K562 (cell line): ENCODE measurements around the gene ZNF652. TPM values are rescaled to one million over a fixed set of nuclear protein-coding genes. Genes with fewer than 3 reads are reported as not detected.

Experiments
- ATAC-seq: fragments of 200-7000 bp; cut with Tn5 transposase; 3 replicates; pipeline ENCODE4 v1.9.1; 2020; ENCODE audit warnings: moderate library complexity
- BruUV-seq: library from RNA; stranded (reverse); fragments of 400-500 nt; replicated peaks from 2 replicates; lab custom pipeline; 2021; lab: Mats Ljungman, UMichigan
- CTCF ChIA-PET: fragments of 300-600 bp; formaldehyde crosslinking; extraction: SDS; loops from one replicate; lab custom pipeline; 2021; ENCODE audit warnings: low intra/inter-chr PET ratio; lab: Yijun Ruan, JAX
- POLR2A ChIA-PET: fragments of 300-600, 350-650 bp; sonication (Branson Sonifier 250); formaldehyde crosslinking; extraction: SDS; loops from one replicate; lab custom pipeline; 2021; ENCODE audit warnings: antibody characterized with exemption, inconsistent platforms; lab: Yijun Ruan, JAX
- DNase-seq, 4 experiments: peaks; one replicate each; pipeline versions ENCODE4 v3.0.0 to v3.0.0-alpha.2; 2011 to 2018; ENCODE audit warnings: low spot score in 3 of 4, mixed read lengths in 3 of 4; ENCODE audit errors: extremely low read depth in 1 of 4
- FAIRE-seq: peaks from 2 replicates; lab custom pipeline; 2011; peaks lifted over from hg19 to GRCh38; lab: Jason Lieb, UNC
- H2AFZ ChIP-seq: 2 replicates; pipeline ENCODE4 v1.6.0; 2011; ENCODE audit warnings: low read depth, low read length, control low read depth, inconsistent platforms
- H3K27ac ChIP-seq: fragments of 200-600 bp; 3 replicates; pipeline ENCODE4 v1.8.0; 2011; ENCODE audit warnings: low read depth, mild to moderate bottlenecking, control low read depth, inconsistent platforms, low read length, moderate library complexity, mixed read lengths; ENCODE audit errors: extremely low read depth
- H3K27me3 ChIP-seq, 2 experiments: fragments of 300-600 bp in 1 of 2; 2 replicates in 1 of 2; 3 replicates in 1 of 2; pipeline versions ENCODE4 v1.6.0 to v1.8.0; 2011; ENCODE audit warnings: inconsistent platforms in 2 of 2, low read length in 2 of 2, mild to moderate bottlenecking in 1 of 2, mixed read lengths in 1 of 2, moderate library complexity in 1 of 2; ENCODE audit not compliant: control insufficient read depth in 2 of 2, insufficient read depth in 2 of 2
- H3K36me3 ChIP-seq: fragments of 300-600 bp; 3 replicates; pipeline ENCODE4 v1.8.0; 2011; ENCODE audit warnings: mild to moderate bottlenecking, low read length, inconsistent platforms; ENCODE audit not compliant: control insufficient read depth, insufficient read depth
- H3K4me1 ChIP-seq, 2 experiments: fragments of 200-600 bp in 1 of 2; replicated peaks in 1 of 2; 2 replicates in 1 of 2; 3 replicates in 1 of 2; pipeline versions ENCODE4 v1.5.1 to v1.8.0; 2011; ENCODE audit warnings: inconsistent platforms in 2 of 2, low read length in 2 of 2, mild to moderate bottlenecking in 1 of 2, mixed read lengths in 1 of 2, moderate library complexity in 1 of 2; ENCODE audit not compliant: control insufficient read depth in 2 of 2, insufficient read depth in 2 of 2
- H3K4me2 ChIP-seq: 2 replicates; pipeline ENCODE4 v1.6.1; 2011; ENCODE audit warnings: low read length, control low read depth, inconsistent platforms, mixed read lengths; ENCODE audit not compliant: insufficient read depth
- H3K4me3 ChIP-seq: fragments of 200-600 bp; sonication (generic), shearing (Covaris generic); 2 replicates; pipeline ENCODE4 v1.5.1; 2016; ENCODE audit warnings: control low read depth, inconsistent platforms
- H3K79me2 ChIP-seq: fragments of 200-600 bp; 3 replicates; pipeline ENCODE4 v1.8.0; 2011; ENCODE audit warnings: low read length, inconsistent platforms; ENCODE audit not compliant: control insufficient read depth, insufficient read depth
- H3K9ac ChIP-seq, 2 experiments: 2 replicates each; pipeline versions ENCODE4 v1.6.0 to v1.6.1; 2011; ENCODE audit warnings: low read depth in 2 of 2, low read length in 2 of 2, control low read depth in 1 of 2, inconsistent platforms in 1 of 2, mild to moderate bottlenecking in 1 of 2, mixed read lengths in 1 of 2; ENCODE audit not compliant: insufficient read depth in 1 of 2
- H3K9me1 ChIP-seq: one replicate; pipeline ENCODE4 v1.6.0; 2011; ENCODE audit warnings: inconsistent platforms, mild to moderate bottlenecking, low read length, moderate library complexity; ENCODE audit not compliant: control insufficient read depth, insufficient read depth
- H3K9me3 ChIP-seq: replicated peaks from 2 replicates; pipeline ENCODE4 v1.5.1; 2011; ENCODE audit warnings: low read depth, low read length, inconsistent platforms; ENCODE audit not compliant: control insufficient read depth, insufficient read depth
- H4K20me1 ChIP-seq: replicated peaks from 2 replicates; pipeline ENCODE4 v1.6.1; 2011; ENCODE audit warnings: low read length, inconsistent platforms, mixed read lengths; ENCODE audit not compliant: control insufficient read depth, insufficient read depth
- BCOR ChIP-seq: fragments of 450-650 bp; IDR thresholded peaks from 2 replicates; pipeline ENCODE4 v1.6.1; 2016
- BRCA1 ChIP-seq, 2 experiments: fragments of 450-650 bp in 1 of 2; sonication (generic) in 1 of 2; formaldehyde crosslinking in 1 of 2; IDR thresholded peaks; 2 replicates each; pipeline versions ENCODE4 v1.5.0 to v1.6.1; 2017 to 2020; ENCODE audit warnings: mild to moderate bottlenecking in 1 of 2, missing genetic modification reagents in 1 of 2
- CBX5 ChIP-seq: IDR thresholded peaks from 2 replicates; pipeline ENCODE4 v1.6.1; 2014; ENCODE audit warnings: low read depth, borderline replicate concordance
- CHD1 ChIP-seq: fragments of 200-600 bp; sonication (generic); IDR thresholded peaks from one replicate; pipeline ENCODE4 v1.6.1; 2012; ENCODE audit warnings: mild to moderate bottlenecking, moderate library complexity, low read length, inconsistent platforms
- EP300 ChIP-seq: IDR thresholded peaks from 2 replicates; pipeline ENCODE4 v1.6.1; 2012; ENCODE audit warnings: low read length, improper control_type of control experiment
- HDAC3 ChIP-seq: fragments of 450-650 bp; IDR thresholded peaks from 2 replicates; pipeline ENCODE4 v1.6.1; 2018; ENCODE audit warnings: borderline replicate concordance, mild to moderate bottlenecking, moderate library complexity; ENCODE audit not compliant: partially characterized antibody
- MCM5 ChIP-seq: fragments of 450-650 bp; IDR thresholded peaks from 2 replicates; pipeline ENCODE4 v1.6.1; 2016; ENCODE audit warnings: low read depth
- PHF21A ChIP-seq: fragments of 450-650 bp; IDR thresholded peaks from 2 replicates; pipeline ENCODE4 v1.6.1; 2017; ENCODE audit warnings: low read depth, borderline replicate concordance
- SIRT6 ChIP-seq: IDR thresholded peaks from one replicate; pipeline ENCODE4 v1.6.1; 2012; ENCODE audit warnings: low read depth, mild to moderate bottlenecking, control low read depth, inconsistent platforms, low read length, moderate library complexity
- SOX6 ChIP-seq: fragments of 450-650 bp; IDR thresholded peaks from 2 replicates; pipeline ENCODE4 v1.6.1; 2014; ENCODE audit warnings: mild to moderate bottlenecking
- ZNF584 ChIP-seq: fragments of 200-800 bp; sonication (Bioruptor generic); IDR thresholded peaks from 2 replicates; pipeline ENCODE4 v1.6.1; 2016; ENCODE audit warnings: low read depth, mild to moderate bottlenecking, missing genetic modification characterization, missing compliant biosample characterization
- WGBS: fragments of 100-300 bp; shearing (Covaris generic); methylation state at CpG from one replicate; pipeline ENCODE4 v1.1.6; 2016; ENCODE audit warnings: low coverage, mixed read lengths; ENCODE audit not compliant: insufficient coverage; ENCODE audit errors: missing lambda C conversion rate; 5-methylcytosine and 5-hydroxymethylcytosine counted together
- in situ Hi-C: fragments of 300-500 bp; cut with MboI; formaldehyde crosslinking; loops from 4 replicates; pipeline ENCODE4 v1.15.0; 2018; ENCODE audit warnings: inconsistent platforms, mixed read lengths
- intact Hi-C: fragments of 100-400 bp; cut with micrococcal nuclease; formaldehyde crosslinking; loops from 2 replicates; pipeline ENCODE4 v1.14.2; 2022
- polyA plus RNA-seq, 8 experiments: library from polyadenylated mRNA; depleted of rRNA in 4 of 8; stranded (reverse) in 5 of 8; unstranded in 3 of 8; fragments of >200 nt; fragmentation: Nextera tagmentation in 2 of 8; fragmentation: Illumina TruSeq in 1 of 8; extraction: Ambion mirVana in 2 of 8; extraction: Trizol in 1 of 8; gene quantifications; 2 replicates each; pipeline versions ENCODE4 v1.2.1 to v1.2.3, GENCODE V29; 2011 to 2014; ENCODE audit warnings: inconsistent platforms in 1 of 8, missing spikeins in 1 of 8
- total RNA-seq, 7 experiments: library from RNA; depleted of rRNA in 6 of 7; stranded (reverse); fragments of >200 nt in 6 of 7; fragmentation: Illumina TruSeq in 2 of 7; extraction: Trizol in 2 of 7; gene quantifications; 2 replicates each; pipeline versions ENCODE4 v1.2.1 to v1.2.3, GENCODE V29; 2011 to 2021; ENCODE audit warnings: low replicate concordance in 1 of 7
- TF ChIP-seq, protein P1 (sequence below): sonication (generic); formaldehyde crosslinking; IDR thresholded peaks from 2 replicates; pipeline ENCODE4 v1.8.0; 2022; ENCODE audit warnings: mild to moderate bottlenecking, low read depth, missing genetic modification reagents

ZNF652 gene
- total and polyA plus RNA-seq, 9 of the 15 experiments (the other 6 are each of a cell fraction or from before 2014, with no cell fraction given), result 5.1 to 15.5 (median 7.8) TPM

- in situ Hi-C loops, result no loop called here
- Histone ChIP-seq H3K27me3 (no peaks in the 10 kb centered on the region), H3K4me2 (no peak overlapping the region), H4K20me1 (no peaks in the 10 kb centered on the region), H3K79me2 (peaks cover 14% of the 10 kb centered on the region), H3K9me3 (no peaks in the 10 kb centered on the region), H3K4me3 (no peak overlapping the region), H3K9me1 (peaks cover 3% of the 10 kb centered on the region), H3K4me1 (peaks cover 12 to 29% of the 10 kb centered on the region in 2 experiments), H3K36me3 (no peaks in the 10 kb centered on the region), H3K9ac (no peak overlapping the region), H2AFZ (no peak overlapping the region), H3K27ac (no peak overlapping the region)
- CTCF ChIA-PET, result no interaction called here
- intact Hi-C loops, result no loop called here
- BruUV-seq, result no TSS peak
- no peak for DNase-seq
- 61% methylated on average over 4 of the region's 5 CpGs for whole genome bisulfite sequencing
- POLR2A ChIA-PET, result interaction anchor here (1.1 to 3.1 kb wide), 6 partner anchors 10 to 27 kb away, joined by 3 to 12 read pairs (median 6); no protein-coding TSS in a partner anchor
- no peak; the same call in 2 of the 3 replicates for ATAC-seq
- no peak for FAIRE-seq
- no peak for TF ChIP-seq BRCA1 (IDR thresholded peaks at IDR 0.05)
- no peak for TF ChIP-seq BRCA1 (CRISPR knock-in tag; IDR thresholded peaks at IDR 0.05)
- TF ChIP-seq CBX5, result no peak
- TF ChIP-seq CHD1, result no peak
- no peak for TF ChIP-seq PHF21A
- TF ChIP-seq, protein P1, sequence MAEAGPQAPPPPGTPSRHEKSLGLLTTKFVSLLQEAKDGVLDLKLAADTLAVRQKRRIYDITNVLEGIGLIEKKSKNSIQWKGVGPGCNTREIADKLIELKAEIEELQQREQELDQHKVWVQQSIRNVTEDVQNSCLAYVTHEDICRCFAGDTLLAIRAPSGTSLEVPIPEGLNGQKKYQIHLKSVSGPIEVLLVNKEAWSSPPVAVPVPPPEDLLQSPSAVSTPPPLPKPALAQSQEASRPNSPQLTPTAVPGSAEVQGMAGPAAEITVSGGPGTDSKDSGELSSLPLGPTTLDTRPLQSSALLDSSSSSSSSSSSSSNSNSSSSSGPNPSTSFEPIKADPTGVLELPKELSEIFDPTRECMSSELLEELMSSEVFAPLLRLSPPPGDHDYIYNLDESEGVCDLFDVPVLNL (CRISPR knock-in tag), result no peak
- TF ChIP-seq ZNF584 (CRISPR knock-in tag), result no peak
- no peak for TF ChIP-seq MCM5
- no peak for TF ChIP-seq SIRT6
- TF ChIP-seq BCOR, result no peak
- no peak for TF ChIP-seq SOX6
- no peak for TF ChIP-seq EP300
- TF ChIP-seq HDAC3, result no peak
Measured at GRCh38 chr17:49341356-49341755, 20.7 kb downstream of the ZNF652 start.
